ENCODE data around the gene PDE9A.

The PDE9A gene

DNA sequence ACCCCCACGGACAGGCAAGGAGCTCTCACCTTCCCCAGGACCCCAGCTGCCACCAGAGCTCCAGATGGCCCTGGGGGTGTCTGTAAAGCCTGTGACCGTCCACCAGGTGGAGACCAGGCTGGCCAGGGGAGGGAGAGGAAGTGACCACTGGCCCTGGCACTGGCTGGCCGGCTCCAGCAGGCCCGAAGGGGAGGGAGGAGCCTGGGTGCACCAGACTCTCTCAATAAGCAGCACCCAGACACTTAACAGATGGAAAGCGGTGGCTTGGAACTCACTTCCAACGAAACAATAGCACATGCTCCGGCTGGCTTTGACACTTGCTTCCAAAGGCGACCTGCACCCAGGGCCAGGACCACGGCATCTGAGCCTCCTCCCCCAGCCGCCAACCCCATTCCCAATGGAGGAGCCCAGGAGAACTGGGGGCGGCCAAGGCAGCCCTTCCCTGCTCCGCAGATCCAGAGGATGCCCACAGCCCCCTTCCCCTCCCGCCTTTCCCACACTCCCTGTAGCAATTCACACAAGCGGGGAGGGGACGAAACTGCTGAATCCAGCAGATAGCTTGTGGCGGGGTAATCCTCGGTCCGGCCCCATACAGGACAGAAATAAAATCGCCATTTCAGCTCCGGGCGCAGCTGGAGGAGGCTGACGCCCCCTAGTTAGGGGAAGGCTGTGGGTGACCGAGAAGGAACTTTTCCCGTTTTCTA lies 742 bp upstream of the PDE9A start:
- CTCF ChIA-PET, result interaction anchor here (1.2 to 3.0 kb wide), 6 partner anchors 11 to 167 kb away, joined by 3 to 13 read pairs (median 6); no protein-coding TSS in a partner anchor
- POLR2A ChIA-PET, result interaction anchor here (0.5 to 0.6 kb wide), 3 partner anchors 60 to 170 kb away, joined by 3 to 8 read pairs (median 3); no protein-coding TSS in a partner anchor
- peaks cover 0 to 29% (median 24%) of the 10 kb centered on the region in 4 experiments for H3K4me1 ChIP-seq (ENCODE audit: control extremely low read depth in 1 of 4, control insufficient read depth in 4 of 4, insufficient read depth in 4 of 4, low read length in 3 of 4)
- no peaks in the 10 kb centered on the region for H3K36me3 ChIP-seq (ENCODE audit: control insufficient read depth in 4 of 4, insufficient read depth in 4 of 4, low read length in 3 of 4)
- no peak overlapping the region for H3K27ac ChIP-seq (ENCODE audit: insufficient read depth in 1 of 2, low read depth in 1 of 2, low read length in 2 of 2, poor library complexity in 1 of 2, severe bottlenecking in 2 of 2)
- 34% methylated on average over 10 of the region's 24 CpGs for WGBS (ENCODE audit: insufficient coverage)
- H3K9me3 ChIP-seq (ENCODE audit: control extremely low read depth in 1 of 5, control insufficient read depth in 4 of 5, insufficient read depth in 2 of 5, low read depth in 1 of 5, low read length in 4 of 5), result no peaks in the 10 kb centered on the region
- H3K27me3 ChIP-seq (replicated peaks in 2 of 5; ENCODE audit: control insufficient read depth in 4 of 5, insufficient read depth in 5 of 5, low read length in 4 of 5), result peaks cover 0 to 47% (median 14%) of the 10 kb centered on the region in 5 experiments
- DNase-seq, result no peak
- peak overlapping the region in 6 of 7 experiments; percentile 23 to 67 (median 48) for H3K4me3 ChIP-seq (ENCODE audit: control insufficient read depth in 1 of 7, extremely low read depth in 1 of 7, insufficient read depth in 4 of 7, low read depth in 2 of 7, low read length in 6 of 7)

- Histone ChIP-seq H3K27ac (ENCODE audit: insufficient read depth in 1 of 2, low read depth in 1 of 2, low read length in 2 of 2, poor library complexity in 1 of 2, severe bottlenecking in 2 of 2) (no peak overlapping the region), H3K27me3 (replicated peaks in 2 of 5; ENCODE audit: control insufficient read depth in 4 of 5, insufficient read depth in 5 of 5, low read length in 4 of 5) (peaks cover 0 to 47% (median 15%) of the 10 kb centered on the region in 5 experiments), H3K36me3 (ENCODE audit: control insufficient read depth in 4 of 4, insufficient read depth in 4 of 4, low read length in 3 of 4) (no peaks in the 10 kb centered on the region), H3K4me3 (ENCODE audit: control insufficient read depth in 1 of 7, extremely low read depth in 1 of 7, insufficient read depth in 4 of 7, low read depth in 2 of 7, low read length in 6 of 7) (peak overlapping the region in 6 of 7 experiments; percentile 34 to 70 (median 59)), H3K9me3 (ENCODE audit: control extremely low read depth in 1 of 5, control insufficient read depth in 4 of 5, insufficient read depth in 2 of 5, low read depth in 1 of 5, low read length in 4 of 5) (no peaks in the 10 kb centered on the region), H3K4me1 (ENCODE audit: control extremely low read depth in 1 of 4, control insufficient read depth in 4 of 4, insufficient read depth in 4 of 4, low read length in 3 of 4) (peaks cover 0 to 31% (median 26%) of the 10 kb centered on the region in 4 experiments)
- peak in 1 of 3 donors; percentile 39 for DNase-seq
- 1% methylated on average over 35 of the region's 45 CpGs for WGBS (ENCODE audit: insufficient coverage)
- POLR2A ChIA-PET, result interaction anchor here (1.1 kb wide), 1 partner anchor 11 kb away, joined by 3 read pairs; no protein-coding TSS in a partner anchor
- CTCF ChIA-PET, result interaction anchor here (0.7 to 3.0 kb wide), 8 partner anchors 9 to 172 kb away, joined by 3 to 13 read pairs (median 4); no protein-coding TSS in a partner anchor
These were observed 925 bp downstream of the PDE9A start for GRCh38 chr21:42654179-42654912.

- no peaks in the 10 kb centered on the region for H3K9me3 ChIP-seq (ENCODE audit: control extremely low read depth in 1 of 5, control insufficient read depth in 4 of 5, insufficient read depth in 2 of 5, low read depth in 1 of 5, low read length in 4 of 5)
- DNase-seq, result no peak
- H3K27ac ChIP-seq (ENCODE audit: insufficient read depth in 1 of 2, low read depth in 1 of 2, low read length in 2 of 2, poor library complexity in 1 of 2, severe bottlenecking in 2 of 2), result no peak overlapping the region
- peaks cover 0 to 47% (median 15%) of the 10 kb centered on the region in 5 experiments for H3K27me3 ChIP-seq (replicated peaks in 2 of 5; ENCODE audit: control insufficient read depth in 4 of 5, insufficient read depth in 5 of 5, low read length in 4 of 5)
- peak overlapping the region in 4 of 7 experiments; percentile 43 to 70 (median 64) for H3K4me3 ChIP-seq (ENCODE audit: control insufficient read depth in 1 of 7, extremely low read depth in 1 of 7, insufficient read depth in 4 of 7, low read depth in 2 of 7, low read length in 6 of 7)
- no peaks in the 10 kb centered on the region for H3K36me3 ChIP-seq (ENCODE audit: control insufficient read depth in 4 of 4, insufficient read depth in 4 of 4, low read length in 3 of 4)
- ChIA-PET POLR2A (interaction anchor here (1.1 kb wide), 1 partner anchor 11 kb away, joined by 3 read pairs; no protein-coding TSS in a partner anchor), CTCF (interaction anchor here (0.7 to 2.3 kb wide), 6 partner anchors 10 to 86 kb away, joined by 3 to 8 read pairs (median 4); no protein-coding TSS in a partner anchor)
- 76% methylated on average over 13 of the region's 18 CpGs for WGBS (ENCODE audit: insufficient coverage)
- H3K4me1 ChIP-seq (ENCODE audit: control extremely low read depth in 1 of 4, control insufficient read depth in 4 of 4, insufficient read depth in 4 of 4, low read length in 3 of 4), result peaks cover 0 to 39% (median 32%) of the 10 kb centered on the region in 4 experiments
These were observed 1.7 kb downstream of the PDE9A start for GRCh38 chr21:42654913-42655795.

DNA sequence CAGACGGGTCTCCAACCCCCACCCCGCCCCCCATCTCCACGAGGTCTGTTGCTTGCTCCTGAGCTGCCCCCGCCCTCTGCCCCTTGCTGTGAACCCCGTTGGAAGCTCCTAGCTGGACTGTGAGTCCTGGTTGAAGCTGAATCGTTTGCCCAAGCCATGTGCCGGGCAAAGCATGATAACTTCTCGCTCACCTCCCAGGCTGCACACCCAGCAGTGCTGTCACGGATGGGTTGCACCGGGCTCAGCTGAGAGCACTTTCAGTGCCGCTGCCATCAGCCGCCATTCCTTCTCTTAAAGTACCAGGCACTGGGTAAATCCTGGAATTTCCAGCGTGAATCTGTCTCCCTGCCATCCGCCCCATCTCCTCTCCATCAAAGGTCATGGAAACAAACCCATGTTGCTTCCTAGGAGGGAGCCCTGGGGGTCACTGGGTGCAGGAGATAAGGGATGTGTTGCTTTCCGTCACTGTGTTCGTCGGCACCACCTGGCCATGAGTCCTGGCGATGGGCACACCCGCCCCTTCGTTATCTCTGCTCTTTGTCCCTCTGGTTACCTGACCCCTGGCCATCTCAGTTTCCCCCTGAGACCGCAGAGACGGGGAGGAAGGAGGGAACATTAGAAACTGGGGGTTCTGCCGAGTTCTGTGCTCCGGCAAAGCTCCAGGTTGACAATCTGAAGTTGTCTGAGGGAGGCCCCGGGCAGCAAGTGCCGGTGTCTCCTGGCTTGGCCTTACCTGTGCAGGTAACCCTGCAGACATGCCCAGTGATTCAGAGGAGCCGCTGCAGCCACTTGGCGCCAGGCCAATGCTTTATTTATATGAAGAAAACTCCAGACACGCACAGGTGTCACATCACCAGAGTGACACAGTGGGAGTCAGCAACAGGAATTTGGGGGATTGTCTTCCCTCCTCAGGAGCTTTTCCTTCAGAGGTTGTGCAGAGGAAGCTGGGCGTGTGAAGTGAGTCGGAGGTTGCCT lies 2.7 kb downstream of the PDE9A start:
- CTCF ChIA-PET, result interaction anchor here (1.4 to 2.3 kb wide), 4 partner anchors 11 to 62 kb away, joined by 3 to 8 read pairs (median 4); no protein-coding TSS in a partner anchor

DNA sequence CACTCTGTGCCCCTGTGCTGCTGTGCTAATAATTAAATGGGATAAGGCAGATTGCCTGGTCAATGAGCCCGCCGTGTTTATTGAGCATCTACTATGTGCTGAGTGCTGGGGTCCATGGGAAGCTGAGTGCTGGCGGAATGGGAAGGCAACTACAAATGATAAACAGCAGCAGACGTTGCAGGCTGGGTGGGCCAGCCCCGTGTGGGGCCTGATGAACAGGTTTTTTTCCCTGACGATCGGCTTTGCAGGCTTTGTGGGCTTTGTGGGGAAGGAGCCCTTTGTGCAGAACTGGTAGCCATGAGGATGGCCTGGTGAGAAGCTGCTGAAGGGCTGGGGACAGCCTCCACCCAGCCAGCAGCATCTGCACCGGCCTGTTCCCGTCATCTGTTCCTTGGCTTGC lies 3.5 kb downstream of the PDE9A start:
- CTCF ChIA-PET, result interaction anchor here (1.8 kb wide), 1 partner anchor 12 kb away, joined by 5 read pairs; no protein-coding TSS in a partner anchor
- no peak overlapping the region for H3K27ac ChIP-seq (ENCODE audit: insufficient read depth in 1 of 2, low read depth in 1 of 2, low read length in 2 of 2, poor library complexity in 1 of 2, severe bottlenecking in 2 of 2)
- peaks cover 0 to 38% (median 32%) of the 10 kb centered on the region in 4 experiments for H3K4me1 ChIP-seq (ENCODE audit: control extremely low read depth in 1 of 4, control insufficient read depth in 4 of 4, insufficient read depth in 4 of 4, low read length in 3 of 4)
- 100% methylated on average over 8 of the region's 9 CpGs for WGBS (ENCODE audit: insufficient coverage)
- no peak overlapping the region for H3K4me3 ChIP-seq (ENCODE audit: control insufficient read depth in 1 of 7, extremely low read depth in 1 of 7, insufficient read depth in 4 of 7, low read depth in 2 of 7, low read length in 6 of 7)
- DNase-seq, result no peak
- POLR2A ChIA-PET, result no interaction called here
- H3K27me3 ChIP-seq (replicated peaks in 2 of 5; ENCODE audit: control insufficient read depth in 4 of 5, insufficient read depth in 5 of 5, low read length in 4 of 5), result peaks cover 0 to 47% (median 15%) of the 10 kb centered on the region in 5 experiments
- no peaks in the 10 kb centered on the region for H3K36me3 ChIP-seq (ENCODE audit: control insufficient read depth in 4 of 4, insufficient read depth in 4 of 4, low read length in 3 of 4)
- H3K9me3 ChIP-seq (ENCODE audit: control extremely low read depth in 1 of 5, control insufficient read depth in 4 of 5, insufficient read depth in 2 of 5, low read depth in 1 of 5, low read length in 4 of 5), result no peaks in the 10 kb centered on the region

More for the DNA sequence above, 2.7 kb downstream of the PDE9A start:
- Histone ChIP-seq H3K4me1 (ENCODE audit: control extremely low read depth in 1 of 4, control insufficient read depth in 4 of 4, insufficient read depth in 4 of 4, low read length in 3 of 4) (peaks cover 0 to 39% (median 32%) of the 10 kb centered on the region in 4 experiments), H3K9me3 (ENCODE audit: control extremely low read depth in 1 of 5, control insufficient read depth in 4 of 5, insufficient read depth in 2 of 5, low read depth in 1 of 5, low read length in 4 of 5) (no peaks in the 10 kb centered on the region), H3K36me3 (ENCODE audit: control insufficient read depth in 4 of 4, insufficient read depth in 4 of 4, low read length in 3 of 4) (no peaks in the 10 kb centered on the region), H3K4me3 (ENCODE audit: control insufficient read depth in 1 of 7, extremely low read depth in 1 of 7, insufficient read depth in 4 of 7, low read depth in 2 of 7, low read length in 6 of 7) (no peak overlapping the region), H3K27me3 (replicated peaks in 2 of 5; ENCODE audit: control insufficient read depth in 4 of 5, insufficient read depth in 5 of 5, low read length in 4 of 5) (peaks cover 0 to 47% (median 15%) of the 10 kb centered on the region in 5 experiments), H3K27ac (ENCODE audit: insufficient read depth in 1 of 2, low read depth in 1 of 2, low read length in 2 of 2, poor library complexity in 1 of 2, severe bottlenecking in 2 of 2) (no peak overlapping the region)
- 87% methylated on average over 22 of the region's 31 CpGs for WGBS (ENCODE audit: insufficient coverage)
- POLR2A ChIA-PET, result no interaction called here
- DNase-seq, result no peak
